GM18526 (cell line): Measurements from ENCODE around the gene SF1.

ENCODE experiments used
- POLR2A ChIP-seq: IDR thresholded peaks from 3 replicates; pipeline ENCODE4 v1.6.1; 2011; ENCODE audit not compliant: insufficient read length; ENCODE audit errors: extremely low read depth

SF1 gene

DNA sequence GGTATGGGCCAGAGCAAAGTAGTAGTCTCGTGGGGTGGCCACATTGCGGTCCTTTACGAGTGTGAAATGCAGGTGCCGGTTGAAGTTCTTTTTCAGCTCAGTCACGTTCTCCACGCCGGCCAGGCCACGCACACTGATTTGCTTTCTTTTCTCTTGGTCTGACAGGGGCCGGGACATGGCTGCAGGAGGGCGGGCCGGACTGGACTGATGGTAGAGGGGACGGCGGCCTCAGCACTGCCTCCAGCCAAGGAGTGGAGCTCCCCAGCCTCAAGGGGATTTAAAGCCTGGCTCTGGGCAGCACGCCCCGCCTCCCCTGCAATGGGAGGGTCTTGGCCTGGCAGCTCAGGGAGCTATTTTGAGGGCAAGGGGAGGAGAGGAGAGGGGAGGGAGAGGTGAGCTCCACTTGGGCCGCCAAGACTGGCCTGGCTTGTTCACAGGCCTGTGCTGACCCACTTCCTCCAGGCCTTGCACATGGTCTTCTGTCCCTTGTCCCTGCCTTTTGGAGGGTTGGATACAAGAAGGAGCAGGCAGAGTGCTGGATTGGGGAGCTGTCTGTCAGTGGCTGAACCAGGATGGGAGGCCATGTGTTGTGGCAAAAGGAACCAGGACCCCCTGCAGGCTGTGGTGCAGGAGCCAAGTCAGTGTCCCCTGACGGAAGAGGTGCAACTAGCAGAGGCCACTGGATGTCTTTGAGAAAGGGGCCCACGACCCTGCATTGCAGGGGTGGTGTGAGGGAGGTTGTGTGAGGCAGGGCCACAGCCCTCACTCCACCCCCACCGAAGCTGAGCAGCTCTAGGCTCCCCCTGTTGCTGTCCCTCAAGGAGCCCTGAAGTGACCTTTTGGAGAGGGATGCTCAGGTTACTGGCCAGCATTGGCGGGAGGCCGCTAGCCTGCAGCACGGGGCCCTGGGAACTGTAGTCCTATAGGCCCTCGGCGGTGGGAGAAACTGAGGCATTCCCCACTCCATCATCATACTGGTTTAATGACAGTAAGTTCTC, 18.3 kb downstream of the SF1 start, which contains the start of gene PYGM:
PYGM (minus strand) TSS at position 253 of the 998 bp plus-strand sequence; CDS start at position 177, 76 bp downstream.
- no peak for TF ChIP-seq POLR2A

- TF ChIP-seq POLR2A = no peak
Observed at GRCh38 chr11:64759131-64759721, 19.1 kb downstream of the SF1 start.

DNA sequence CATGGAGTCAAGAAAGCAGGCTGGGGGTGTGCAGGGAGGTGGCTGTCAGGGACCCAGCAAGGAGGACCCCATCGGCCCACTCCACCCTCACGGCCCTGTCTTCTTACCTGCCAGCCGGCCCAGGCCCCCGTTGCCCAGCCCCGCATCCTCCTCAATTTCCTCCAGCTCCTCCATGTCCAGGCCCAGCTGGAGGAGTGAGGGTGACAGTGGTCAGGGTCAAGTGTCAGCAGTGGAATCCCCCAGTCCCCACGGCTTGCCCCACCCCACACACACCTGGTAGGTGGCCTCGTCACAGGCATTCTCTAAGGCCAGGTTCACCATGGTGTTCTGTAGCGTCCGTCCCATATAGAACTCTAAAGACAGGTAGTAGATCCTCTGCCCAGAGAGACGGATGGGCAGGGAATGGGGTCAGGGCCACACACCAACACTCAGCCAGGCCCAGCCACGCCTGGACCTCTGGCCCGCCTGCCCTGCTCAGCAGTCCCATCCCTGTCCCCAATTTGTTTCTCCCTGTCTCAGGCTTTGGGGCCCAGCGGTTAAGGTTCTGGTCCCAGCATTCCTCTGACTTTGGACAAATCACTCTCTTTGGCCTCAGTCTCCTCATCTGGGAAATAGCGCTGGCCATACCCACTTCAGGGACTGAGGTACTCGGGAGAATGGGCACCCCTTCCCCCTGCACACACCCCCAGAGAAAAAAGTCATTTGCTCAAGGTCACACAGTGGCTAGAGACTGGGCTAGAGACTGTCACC, 19.8 kb downstream of the SF1 start:
- no peak for TF ChIP-seq POLR2A

GRCh38 chr11:64757549-64758329, 20.6 kb downstream of the SF1 start:
- TF ChIP-seq POLR2A = no peak

DNA sequence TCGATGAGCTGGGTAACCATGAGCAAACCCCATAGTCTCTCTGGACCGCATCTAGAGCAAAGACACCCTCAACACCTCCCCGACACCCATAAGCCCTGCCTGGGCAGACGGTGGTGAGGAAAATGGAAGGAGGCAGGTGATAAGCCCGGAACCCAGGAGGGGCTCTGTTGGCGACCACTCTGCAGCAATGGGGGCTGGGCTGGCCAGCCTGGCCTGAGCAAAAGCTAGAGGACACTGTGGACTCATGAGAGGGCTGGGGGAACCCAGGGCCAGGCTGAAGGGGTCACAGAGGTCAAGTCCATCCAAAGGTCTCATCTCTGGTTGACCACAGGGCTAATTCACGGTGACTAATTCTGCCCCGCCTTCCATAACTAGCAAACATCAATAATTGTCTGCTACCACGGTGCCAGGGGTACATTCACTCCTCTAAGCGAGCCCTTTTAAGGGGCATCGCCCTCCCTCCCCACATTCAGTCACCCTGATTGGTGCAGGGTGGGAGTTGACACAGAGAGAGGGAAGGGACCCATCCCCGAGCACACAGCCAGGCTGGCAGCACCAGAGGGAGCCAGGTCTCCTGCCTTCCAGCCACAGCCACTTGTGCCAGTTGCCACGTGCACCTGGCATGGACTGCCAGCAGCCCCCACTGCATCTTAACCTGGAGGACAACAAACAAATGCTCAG, 22.5 kb downstream of the SF1 start:
- no peak for TF ChIP-seq POLR2A

- TF ChIP-seq POLR2A = no peak
Observed at GRCh38 chr11:64754919-64755662, 23.3 kb downstream of the SF1 start.

GRCh38 chr11:64754124-64754918, 24.0 kb downstream of the SF1 start:
- TF ChIP-seq POLR2A = no peak

GRCh38 chr11:64753380-64754123, 24.8 kb downstream of the SF1 start:
- no peak for TF ChIP-seq POLR2A

- no peak for TF ChIP-seq POLR2A
Observed at GRCh38 chr11:64753019-64753379, 25.3 kb downstream of the SF1 start.

DNA sequence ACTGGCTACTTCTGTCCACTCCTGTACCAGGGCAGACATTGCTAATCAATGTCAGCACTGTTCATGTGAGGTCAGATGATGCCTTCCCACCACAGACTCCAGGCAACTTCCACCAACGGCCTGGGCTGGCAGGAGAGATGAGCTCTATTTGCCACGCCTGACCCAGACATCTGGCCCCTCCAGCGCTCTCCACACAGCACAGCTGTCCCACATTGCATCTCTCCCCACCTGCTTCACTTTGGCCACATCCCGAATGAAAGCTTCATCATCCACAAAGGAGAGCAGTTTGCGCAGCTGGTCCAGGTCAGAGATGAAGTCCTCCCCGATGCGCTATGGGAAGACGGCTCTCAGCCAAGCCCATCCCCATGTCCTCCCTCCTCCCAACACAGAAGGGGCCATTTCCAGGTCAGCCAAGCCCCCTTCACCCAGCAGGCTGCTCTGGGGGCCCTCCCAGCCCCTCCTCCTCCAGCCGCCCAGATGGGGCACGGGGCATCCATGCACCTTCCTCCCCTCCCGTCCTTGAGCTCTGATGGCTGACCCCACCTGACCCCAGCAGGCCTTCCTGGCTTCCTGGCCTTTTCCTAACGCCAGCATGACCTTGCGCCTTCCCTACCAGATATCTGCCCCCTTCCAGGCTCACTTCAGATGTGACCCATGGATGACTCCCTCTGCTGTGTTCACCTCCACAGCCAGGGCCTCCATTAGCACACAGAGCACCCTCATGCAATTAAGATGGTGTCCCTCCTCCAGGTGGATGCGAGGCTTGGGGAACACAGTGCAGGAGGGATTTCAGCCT, 26.0 kb downstream of the SF1 start:
- no peak for TF ChIP-seq POLR2A

- TF ChIP-seq POLR2A = no peak
Observed at GRCh38 chr11:64751580-64751979, 26.8 kb downstream of the SF1 start.
